A549 (cell line): Measurements from ENCODE around the gene ANTXR2. TPM values are rescaled to one million over a fixed set of nuclear protein-coding genes. Genes with fewer than 3 reads are reported as not detected.

ENCODE experiments used
- ATAC-seq, 2 experiments: fragments of 200-7000 bp in 1 of 2; fragments of >200 bp in 1 of 2; cut with Nextera tagmentation in 1 of 2; cut with Tn5 transposase in 1 of 2; 3 replicates each; pipeline versions ENCODE4 v1.8.0 to v1.9.1; 2018 to 2020; ENCODE audit warnings: mild to moderate bottlenecking in 1 of 2, moderate library complexity in 1 of 2
- CTCF ChIA-PET: fragments of 300-600 bp; sonication (Branson Sonifier 250); formaldehyde crosslinking; extraction: SDS; loops from one replicate; lab custom pipeline; 2021; ENCODE audit warnings: antibody characterized with exemption, inconsistent platforms; lab: Yijun Ruan, JAX
- POLR2A ChIA-PET: fragments of 350-600 bp; formaldehyde crosslinking; extraction: SDS; loops from one replicate; lab custom pipeline; 2021; ENCODE audit warnings: antibody characterized with exemption, inconsistent platforms; lab: Yijun Ruan, JAX
- DNase-seq, 2 experiments: peaks; one replicate each; pipeline versions ENCODE4 v3.0.0 to v3.0.0-alpha.2; 2011 to 2016; ENCODE audit warnings: low read depth in 1 of 2, low spot score in 1 of 2
- FAIRE-seq: peaks from 2 replicates; lab custom pipeline; 2011; peaks lifted over from hg19 to GRCh38; lab: Jason Lieb, UNC
- H3K27ac ChIP-seq, 2 experiments: fragments of >200 bp; sonication (Bioruptor Twin); formaldehyde crosslinking; 3 replicates each; pipeline ENCODE4 v1.5.1; 2016 to 2017
- H3K4me1 ChIP-seq: fragments of >200 bp; sonication (Bioruptor Twin); formaldehyde crosslinking; 3 replicates; pipeline ENCODE4 v1.6.1; 2016
- H3K4me2 ChIP-seq: fragments of >200 bp; sonication (Bioruptor Twin); formaldehyde crosslinking; 3 replicates; pipeline ENCODE4 v1.6.1; 2016
- H3K4me3 ChIP-seq: fragments of >200 bp; sonication (Bioruptor Twin); formaldehyde crosslinking; 3 replicates; pipeline ENCODE4 v1.5.1; 2016
- H3K9me3 ChIP-seq: fragments of >200 bp; sonication (Bioruptor Twin); formaldehyde crosslinking; 3 replicates; pipeline ENCODE4 v1.6.1; 2016
- ATOH8 ChIP-seq: fragments of 250-450 bp; sonication (Bioruptor Pico); IDR thresholded peaks from 2 replicates; pipeline ENCODE4 v1.5.0; 2020; ENCODE audit warnings: low read depth, mild to moderate bottlenecking, moderate library complexity
- CBX8 ChIP-seq: fragments of 200-600 bp; sonication (generic); IDR thresholded peaks from 2 replicates; pipeline ENCODE4 v1.6.1; 2016
- CEBPB ChIP-seq, 2 experiments: fragments of >200 bp in 1 of 2; sonication (Bioruptor Twin) in 1 of 2; formaldehyde crosslinking in 1 of 2; IDR thresholded peaks; 2 replicates each; pipeline ENCODE4 v1.6.1; 2012 to 2016
- CTCF ChIP-seq: fragments of >200 bp; sonication (Bioruptor Twin); formaldehyde crosslinking; IDR thresholded peaks from 3 replicates; pipeline ENCODE4 v1.5.1; 2016
- EHF ChIP-seq: fragments of 250-450 bp; sonication (Bioruptor Pico); IDR thresholded peaks from 2 replicates; pipeline ENCODE4 v1.5.0; 2020; ENCODE audit warnings: mild to moderate bottlenecking
- EP300 ChIP-seq, 2 experiments: fragments of >200 bp; sonication (Bioruptor Twin); formaldehyde crosslinking; IDR thresholded peaks; 2 replicates in 1 of 2; 3 replicates in 1 of 2; pipeline ENCODE4 v1.6.1; 2016 to 2017
- ESRRA ChIP-seq: fragments of 150-350 bp; IDR thresholded peaks from 2 replicates; pipeline ENCODE4 v1.6.1; 2014; ENCODE audit warnings: mild to moderate bottlenecking, low read length, borderline replicate concordance
- FOSB ChIP-seq: fragments of 250-450 bp; sonication (Bioruptor Pico); IDR thresholded peaks from 2 replicates; pipeline ENCODE4 v1.5.0; 2020; ENCODE audit warnings: mild to moderate bottlenecking, moderate library complexity
- FOSL2 ChIP-seq, 2 experiments: fragments of 450-650 bp in 1 of 2; fragments of >200 bp in 1 of 2; sonication (Bioruptor Twin) in 1 of 2; formaldehyde crosslinking; IDR thresholded peaks; 2 replicates each; pipeline versions ENCODE4 v1.5.0 to v1.6.1; 2016 to 2020; ENCODE audit warnings: mild to moderate bottlenecking in 1 of 2, moderate library complexity in 1 of 2
- HEYL ChIP-seq: fragments of 250-450 bp; sonication (Bioruptor Pico); IDR thresholded peaks from 2 replicates; pipeline ENCODE4 v1.8.0; 2021; ENCODE audit warnings: mild to moderate bottlenecking, moderate library complexity
- HMGXB4 ChIP-seq: fragments of 250-450 bp; sonication (Bioruptor Pico); IDR thresholded peaks from 2 replicates; pipeline ENCODE4 v1.5.0; 2021; ENCODE audit warnings: mild to moderate bottlenecking, moderate library complexity, borderline replicate concordance
- HOXB5 ChIP-seq: fragments of 250-450 bp; sonication (Bioruptor Pico); IDR thresholded peaks from 2 replicates; pipeline ENCODE4 v1.5.0; 2020; ENCODE audit warnings: mild to moderate bottlenecking, moderate library complexity
- MAZ ChIP-seq: fragments of 150-350 bp; IDR thresholded peaks from 2 replicates; pipeline ENCODE4 v1.6.1; 2014; ENCODE audit warnings: antibody characterized with exemption, low read depth, low read length, borderline replicate concordance
- MYC ChIP-seq: IDR thresholded peaks from 2 replicates; pipeline ENCODE4 v1.6.1; 2012; ENCODE audit warnings: mild to moderate bottlenecking, inconsistent platforms, low read length, improper control_type of control experiment, borderline replicate concordance
- PHF8 ChIP-seq: fragments of 200-600 bp; sonication (generic); IDR thresholded peaks from 2 replicates; pipeline ENCODE4 v1.6.1; 2016; ENCODE audit warnings: low read depth, mild to moderate bottlenecking, antibody characterized with exemption, moderate library complexity, borderline replicate concordance
- POLR2AphosphoS2 ChIP-seq: conservative IDR thresholded peaks from 2 replicates; pipeline ENCODE4 v1.6.1; 2012; ENCODE audit warnings: low read length, improper control_type of control experiment, inconsistent platforms
- RFX5 ChIP-seq: fragments of 450-650 bp; IDR thresholded peaks from 2 replicates; pipeline ENCODE4 v1.7.1; 2014; ENCODE audit warnings: antibody characterized with exemption, mild to moderate bottlenecking, moderate library complexity
- SMC3 ChIP-seq: fragments of >200 bp; sonication (Bioruptor Twin); formaldehyde crosslinking; IDR thresholded peaks from 3 replicates; pipeline ENCODE4 v1.6.1; 2018; ENCODE audit warnings: inconsistent platforms
- TFCP2L1 ChIP-seq: fragments of 250-450 bp; sonication (Bioruptor Pico); IDR thresholded peaks from 2 replicates; pipeline ENCODE4 v1.5.0; 2021; ENCODE audit warnings: mild to moderate bottlenecking
- TP53 ChIP-seq: fragments of 250-450 bp; sonication (Bioruptor Pico); IDR thresholded peaks from 2 replicates; pipeline ENCODE4 v1.5.0; 2021; ENCODE audit warnings: mild to moderate bottlenecking, moderate library complexity
- ZC3H11A ChIP-seq: fragments of 450-650 bp; IDR thresholded peaks from 2 replicates; pipeline ENCODE4 v1.6.1; 2014; ENCODE audit warnings: antibody characterized with exemption, mild to moderate bottlenecking
- ZFP36 ChIP-seq: fragments of 450-650 bp; IDR thresholded peaks from 2 replicates; pipeline ENCODE4 v1.6.1; 2014; ENCODE audit warnings: borderline replicate concordance; ENCODE audit not compliant: partially characterized antibody
- ZNF302 ChIP-seq: fragments of 250-450 bp; sonication (Bioruptor Pico); IDR thresholded peaks from 2 replicates; pipeline ENCODE4 v1.9.0; 2021; ENCODE audit warnings: inconsistent platforms, mild to moderate bottlenecking, moderate library complexity
- WGBS: methylation state at CpG from one replicate; pipeline ENCODE4 v1.1.6; 2017; ENCODE audit errors: missing lambda C conversion rate; 5-methylcytosine and 5-hydroxymethylcytosine counted together
- polyA plus RNA-seq, 4 experiments: library from polyadenylated mRNA; depleted of rRNA in 3 of 4; stranded (reverse); fragments of >200 nt; fragmentation: RNase III in 1 of 4; extraction: RNeasy Plus Mini Kit Qiagen cat#74134 plus additional on column Dnase treatment in 1 of 4; gene quantifications; 2 replicates in 3 of 4; 3 replicates in 1 of 4; pipeline ENCODE4 v1.2.3, GENCODE V29; 2011 to 2017
- TF ChIP-seq, protein P1 (sequence below): fragments of 200-600 bp; sonication (generic); IDR thresholded peaks from 2 replicates; pipeline ENCODE4 v1.6.1; 2016; ENCODE audit warnings: antibody characterized with exemption, mild to moderate bottlenecking, moderate library complexity
- TF ChIP-seq, protein P2 (sequence below): IDR thresholded peaks from 2 replicates; pipeline ENCODE4 v1.6.1; 2012; ENCODE audit warnings: low read depth, borderline replicate concordance

ANTXR2 gene
- polyA plus RNA-seq, 2 of the 4 experiments (the other 2 are of a cell fraction) = 2.3 to 3.0 TPM

GRCh38 chr4:80065601-80066000 is 7.4 kb downstream of the ANTXR2 start:
- ATAC-seq (no peak), FAIRE-seq (no peak), DNase-seq (no peak)
- Histone ChIP-seq H3K27ac (no peak overlapping the region), H3K4me2 (no peak overlapping the region), H3K4me3 (no peak overlapping the region), H3K9me3 (no peaks in the 10 kb centered on the region)
- CTCF ChIA-PET = no interaction called here
- POLR2A ChIA-PET = no interaction called here
- 83% methylated on average over 2 of the region's 2 CpGs for WGBS
- TF ChIP-seq, protein P1, sequence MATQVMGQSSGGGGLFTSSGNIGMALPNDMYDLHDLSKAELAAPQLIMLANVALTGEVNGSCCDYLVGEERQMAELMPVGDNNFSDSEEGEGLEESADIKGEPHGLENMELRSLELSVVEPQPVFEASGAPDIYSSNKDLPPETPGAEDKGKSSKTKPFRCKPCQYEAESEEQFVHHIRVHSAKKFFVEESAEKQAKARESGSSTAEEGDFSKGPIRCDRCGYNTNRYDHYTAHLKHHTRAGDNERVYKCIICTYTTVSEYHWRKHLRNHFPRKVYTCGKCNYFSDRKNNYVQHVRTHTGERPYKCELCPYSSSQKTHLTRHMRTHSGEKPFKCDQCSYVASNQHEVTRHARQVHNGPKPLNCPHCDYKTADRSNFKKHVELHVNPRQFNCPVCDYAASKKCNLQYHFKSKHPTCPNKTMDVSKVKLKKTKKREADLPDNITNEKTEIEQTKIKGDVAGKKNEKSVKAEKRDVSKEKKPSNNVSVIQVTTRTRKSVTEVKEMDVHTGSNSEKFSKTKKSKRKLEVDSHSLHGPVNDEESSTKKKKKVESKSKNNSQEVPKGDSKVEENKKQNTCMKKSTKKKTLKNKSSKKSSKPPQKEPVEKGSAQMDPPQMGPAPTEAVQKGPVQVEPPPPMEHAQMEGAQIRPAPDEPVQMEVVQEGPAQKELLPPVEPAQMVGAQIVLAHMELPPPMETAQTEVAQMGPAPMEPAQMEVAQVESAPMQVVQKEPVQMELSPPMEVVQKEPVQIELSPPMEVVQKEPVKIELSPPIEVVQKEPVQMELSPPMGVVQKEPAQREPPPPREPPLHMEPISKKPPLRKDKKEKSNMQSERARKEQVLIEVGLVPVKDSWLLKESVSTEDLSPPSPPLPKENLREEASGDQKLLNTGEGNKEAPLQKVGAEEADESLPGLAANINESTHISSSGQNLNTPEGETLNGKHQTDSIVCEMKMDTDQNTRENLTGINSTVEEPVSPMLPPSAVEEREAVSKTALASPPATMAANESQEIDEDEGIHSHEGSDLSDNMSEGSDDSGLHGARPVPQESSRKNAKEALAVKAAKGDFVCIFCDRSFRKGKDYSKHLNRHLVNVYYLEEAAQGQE = no peak
- TF ChIP-seq ZC3H11A = no peak
- TF ChIP-seq MYC = no peak
- no peak for TF ChIP-seq PHF8
- TF ChIP-seq, protein P2, sequence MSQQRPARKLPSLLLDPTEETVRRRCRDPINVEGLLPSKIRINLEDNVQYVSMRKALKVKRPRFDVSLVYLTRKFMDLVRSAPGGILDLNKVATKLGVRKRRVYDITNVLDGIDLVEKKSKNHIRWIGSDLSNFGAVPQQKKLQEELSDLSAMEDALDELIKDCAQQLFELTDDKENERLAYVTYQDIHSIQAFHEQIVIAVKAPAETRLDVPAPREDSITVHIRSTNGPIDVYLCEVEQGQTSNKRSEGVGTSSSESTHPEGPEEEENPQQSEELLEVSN = no peak
- no peak for TF ChIP-seq ZNF302 (CRISPR knock-in tag)
- TF ChIP-seq EHF (CRISPR knock-in tag) = no peak
- TF ChIP-seq CBX8 = no peak
- TF ChIP-seq RFX5 = no peak
- TF ChIP-seq HEYL (CRISPR knock-in tag) = no peak
- TF ChIP-seq ESRRA = no peak
- TF ChIP-seq FOSB (CRISPR knock-in tag) = no peak
- no peak for TF ChIP-seq ATOH8 (CRISPR knock-in tag)
- no peak for TF ChIP-seq HMGXB4 (CRISPR knock-in tag)
- TF ChIP-seq, all 56 proteins: peak for 0
- no peaks in the 10 kb centered on the region for H3K4me1 ChIP-seq

- Histone ChIP-seq H3K27ac (no peak overlapping the region), H3K4me1 (no peaks in the 10 kb centered on the region), H3K4me3 (no peak overlapping the region), H3K9me3 (no peaks in the 10 kb centered on the region), H3K4me2 (no peak overlapping the region)
- POLR2A ChIA-PET = no interaction called here
- 78% methylated on average over 3 of the region's 3 CpGs for WGBS
- CTCF ChIA-PET = no interaction called here
- FAIRE-seq (no peak), DNase-seq (no peak), ATAC-seq (no peak)
- TF ChIP-seq ESRRA = no peak
- TF ChIP-seq MAZ = no peak
- TF ChIP-seq CEBPB (IDR thresholded peaks at IDR 0.05) = no peak
Measured at GRCh38 chr4:80062527-80062926, 10.5 kb downstream of the ANTXR2 start.

GRCh38 chr4:80060804-80061203 is 12.2 kb downstream of the ANTXR2 start:
- H3K9me3 ChIP-seq = no peaks in the 10 kb centered on the region
- H3K27ac ChIP-seq = no peak overlapping the region
- H3K4me3 ChIP-seq = no peak overlapping the region
- ChIA-PET CTCF (no interaction called here), POLR2A (no interaction called here)
- no peaks in the 10 kb centered on the region for H3K4me1 ChIP-seq
- H3K4me2 ChIP-seq = no peak overlapping the region
- ATAC-seq (no peak), FAIRE-seq (no peak), DNase-seq (no peak)
- 72% methylated on average over 3 of the region's 4 CpGs for WGBS
- TF ChIP-seq MYC (no peak), CBX8 (no peak), SMC3 (no peak), TP53 (CRISPR knock-in tag) (no peak), POLR2AphosphoS2 (no peak), HOXB5 (CRISPR knock-in tag) (no peak), TFCP2L1 (CRISPR knock-in tag) (no peak), ZFP36 (no peak), CTCF (no peak), EP300 (IDR thresholded peaks at IDR 0.05) (no peak), FOSL2 (IDR thresholded peaks at IDR 0.05) (no peak), FOSL2 (CRISPR knock-in tag; IDR thresholded peaks at IDR 0.05) (no peak)
